Endodermal cell (in vitro differentiated cells): Measurements from ENCODE around the gene DYRK1A. TPM values are rescaled to one million over a fixed set of nuclear protein-coding genes. Genes with fewer than 3 reads are reported as not detected.

Experiments
- DNase-seq: peaks from one replicate; pipeline ENCODE4 v3.0.0-alpha.2; 2017
- H3K27ac ChIP-seq: 2 replicates; pipeline ENCODE4 v1.5.1; 2013; ENCODE audit warnings: mild to moderate bottlenecking, low read depth, low read length, moderate library complexity
- H3K27me3 ChIP-seq: 2 replicates; pipeline ENCODE4 v1.6.1; 2013; ENCODE audit warnings: mild to moderate bottlenecking, low read length, moderate library complexity; ENCODE audit not compliant: insufficient read depth, control insufficient read depth, poor library complexity, severe bottlenecking
- H3K36me3 ChIP-seq: 2 replicates; pipeline ENCODE4 v1.7.0; 2013; ENCODE audit warnings: mild to moderate bottlenecking, low read length, moderate library complexity; ENCODE audit not compliant: control insufficient read depth, insufficient read depth
- H3K4me1 ChIP-seq: one replicate; pipeline ENCODE4 v1.7.0; 2013; ENCODE audit warnings: low read length; ENCODE audit not compliant: control insufficient read depth, insufficient read depth
- H3K4me3 ChIP-seq: 2 replicates; pipeline ENCODE4 v1.5.1; 2013; ENCODE audit warnings: mild to moderate bottlenecking, low read length, moderate library complexity
- H3K9ac ChIP-seq: 2 replicates; pipeline ENCODE4 v1.6.1; 2013; ENCODE audit warnings: mild to moderate bottlenecking, low read length, moderate library complexity; ENCODE audit not compliant: poor library complexity, severe bottlenecking; ENCODE audit errors: extremely low read depth
- H3K9me3 ChIP-seq: 2 replicates; pipeline ENCODE4 v1.6.1; 2013; ENCODE audit warnings: mild to moderate bottlenecking, low read length, moderate library complexity; ENCODE audit not compliant: control insufficient read depth
- H3K27ac Mint-ChIP-seq: 2 replicates; pipeline ENCODE4 v1.8.0; 2020; ENCODE audit warnings: mixed read lengths
- H3K27me3 Mint-ChIP-seq: 2 replicates; pipeline ENCODE4 v1.8.0; 2021; ENCODE audit warnings: mild to moderate bottlenecking, mixed read lengths; ENCODE audit not compliant: insufficient read depth
- H3K36me3 Mint-ChIP-seq: 2 replicates; pipeline ENCODE4 v1.8.0; 2020; ENCODE audit warnings: low read depth, mixed read lengths
- H3K4me1 Mint-ChIP-seq: 2 replicates; pipeline ENCODE4 v1.8.0; 2020; ENCODE audit warnings: mixed read lengths
- H3K4me3 Mint-ChIP-seq: 2 replicates; pipeline ENCODE4 v1.8.0; 2020; ENCODE audit warnings: mild to moderate bottlenecking, moderate library complexity, mixed read lengths
- H3K9me3 Mint-ChIP-seq: 2 replicates; pipeline ENCODE4 v1.8.0; 2020; ENCODE audit warnings: mild to moderate bottlenecking, mixed read lengths
- CTCF ChIP-seq: fragments of 200-600 bp; sonication (generic); conservative IDR thresholded peaks from 2 replicates; pipeline ENCODE4 v1.5.0; 2021; ENCODE audit warnings: antibody characterized with exemption, mild to moderate bottlenecking
- WGBS, 2 experiments: methylation state at CpG; one replicate each; pipeline versions ENCODE4 v1.1.5 to v1.1.7; 2013; ENCODE audit warnings: missing lambda C conversion rate in 2 of 2, mixed read lengths in 1 of 2; ENCODE audit not compliant: insufficient coverage in 1 of 2, insufficient read length in 1 of 2; 5-methylcytosine and 5-hydroxymethylcytosine counted together
- total RNA-seq, 2 donors: library from RNA; stranded (reverse); fragmentation: NEBNext Ultra II Directional in 1 of 2; extraction: Animal tissue kit (Norgen Biotek cat#: 25700) in 1 of 2; gene quantifications; 2 replicates in 1 of 2; 3 replicates in 1 of 2; pipeline ENCODE4 v1.2.1, GENCODE V29; 2021

Gene DYRK1A
- total RNA-seq, 2 donors from 2014 or later = 73.9 to 75.2 TPM

GRCh38 chr21:37372127-37372731 lies 5.7 kb downstream of the DYRK1A start:
- no peak for TF ChIP-seq CTCF
- H3K27me3 ChIP-seq = no peaks in the 10 kb centered on the region
- H3K27me3 Mint-ChIP-seq = no peaks in the 10 kb centered on the region
- DNase-seq = no peak
- no peak overlapping the region for H3K27ac Mint-ChIP-seq
- 91% methylated on average over 3 of the region's 3 CpGs; no CpG with 5 or more reads in 1 of the 2 experiments for WGBS, 2 experiments
- H3K9me3 Mint-ChIP-seq = no peaks in the 10 kb centered on the region
- no peaks in the 10 kb centered on the region for H3K4me1 ChIP-seq
- peaks cover 9% of the 10 kb centered on the region for H3K36me3 Mint-ChIP-seq
- no peak overlapping the region for H3K4me3 ChIP-seq
- H3K9me3 ChIP-seq = no peaks in the 10 kb centered on the region
- H3K4me1 Mint-ChIP-seq = peaks cover 51% of the 10 kb centered on the region
- H3K9ac ChIP-seq = no peak overlapping the region
- H3K36me3 ChIP-seq = no peaks in the 10 kb centered on the region
- H3K27ac ChIP-seq = no peak overlapping the region
- no peak overlapping the region for H3K4me3 Mint-ChIP-seq

- H3K4me1 Mint-ChIP-seq = peaks cover 51% of the 10 kb centered on the region
- Histone ChIP-seq H3K4me3 (no peak overlapping the region), H3K4me1 (no peaks in the 10 kb centered on the region), H3K27me3 (no peaks in the 10 kb centered on the region), H3K9me3 (no peaks in the 10 kb centered on the region), H3K27ac (no peak overlapping the region), H3K9ac (no peak overlapping the region), H3K36me3 (no peaks in the 10 kb centered on the region)
- H3K36me3 Mint-ChIP-seq = peaks cover 9% of the 10 kb centered on the region
- H3K9me3 Mint-ChIP-seq = no peaks in the 10 kb centered on the region
- H3K27me3 Mint-ChIP-seq = no peaks in the 10 kb centered on the region
- no peak overlapping the region for H3K4me3 Mint-ChIP-seq
- no peak for TF ChIP-seq CTCF
- WGBS, 2 experiments = 95 to 100% methylated on average over 1 to 3 of the region's 3 CpGs
- no peak for DNase-seq
- H3K27ac Mint-ChIP-seq = no peak overlapping the region
Measured at GRCh38 chr21:37372951-37373350, 6.4 kb downstream of the DYRK1A start.

GRCh38 chr21:37373539-37373938 lies 7.0 kb downstream of the DYRK1A start:
- TF ChIP-seq CTCF = no peak
- Histone ChIP-seq H3K4me1 (no peaks in the 10 kb centered on the region), H3K36me3 (no peaks in the 10 kb centered on the region), H3K9me3 (no peaks in the 10 kb centered on the region), H3K4me3 (no peak overlapping the region), H3K9ac (no peak overlapping the region), H3K27me3 (no peaks in the 10 kb centered on the region), H3K27ac (no peak overlapping the region)
- peaks cover 9% of the 10 kb centered on the region for H3K36me3 Mint-ChIP-seq
- peaks cover 51% of the 10 kb centered on the region for H3K4me1 Mint-ChIP-seq
- H3K27ac Mint-ChIP-seq = no peak overlapping the region
- 96 to 100% methylated on average over 1 of the region's 1 CpG for WGBS, 2 experiments
- no peaks in the 10 kb centered on the region for H3K9me3 Mint-ChIP-seq
- no peak for DNase-seq
- H3K4me3 Mint-ChIP-seq = no peak overlapping the region
- H3K27me3 Mint-ChIP-seq = no peaks in the 10 kb centered on the region
